ENCODE data around the gene PARD3.
"Not testable (repeated sequence)": the region's sequence is repeated elsewhere in the genome, so short reads cannot be mapped to it uniquely, and the experiment has no call there.

Gene PARD3

DNA sequence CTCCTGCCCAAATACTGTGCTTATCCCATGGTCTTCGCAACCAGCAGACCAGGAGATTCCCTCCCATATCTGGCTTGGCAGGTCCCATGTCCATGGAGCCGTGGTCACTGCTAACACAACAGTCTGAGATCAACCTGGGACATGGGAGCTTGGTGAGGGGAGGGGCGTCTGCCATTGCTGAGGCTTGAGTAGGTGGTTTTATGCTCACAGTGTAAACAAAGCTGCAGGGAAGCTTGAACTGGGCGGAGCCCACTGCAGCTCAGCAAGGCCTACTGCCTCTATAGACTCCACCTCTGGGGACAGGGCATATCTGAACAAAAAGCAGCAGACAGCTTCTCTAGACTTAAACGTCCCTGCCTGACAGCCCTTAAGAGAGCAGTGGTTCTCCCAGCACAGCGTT is 747.4 kb downstream of the PARD3 start:
- DNase-seq (ENCODE audit: low read depth): not testable (repeated sequence)

DNA sequence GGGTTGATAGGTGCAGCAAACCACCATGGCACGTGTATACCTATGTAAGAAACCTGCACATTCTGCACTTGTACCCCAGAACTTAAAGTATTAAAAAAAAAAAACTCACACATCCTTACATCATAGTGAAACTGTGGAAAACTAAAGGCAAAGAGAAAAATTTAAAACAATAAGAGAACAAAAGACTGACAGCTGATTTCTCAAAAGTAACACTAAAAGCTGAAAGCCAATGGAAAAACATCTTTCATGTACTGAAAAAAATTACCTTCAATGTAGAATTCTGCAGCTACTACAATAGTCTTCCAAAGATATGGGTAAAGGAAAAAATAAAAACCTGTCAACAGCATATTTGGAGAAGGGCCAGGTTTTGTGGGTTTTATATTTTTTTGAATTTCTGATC is 751.5 kb downstream of the PARD3 start:
- DNase-seq (ENCODE audit: low read depth): no peak

DNA sequence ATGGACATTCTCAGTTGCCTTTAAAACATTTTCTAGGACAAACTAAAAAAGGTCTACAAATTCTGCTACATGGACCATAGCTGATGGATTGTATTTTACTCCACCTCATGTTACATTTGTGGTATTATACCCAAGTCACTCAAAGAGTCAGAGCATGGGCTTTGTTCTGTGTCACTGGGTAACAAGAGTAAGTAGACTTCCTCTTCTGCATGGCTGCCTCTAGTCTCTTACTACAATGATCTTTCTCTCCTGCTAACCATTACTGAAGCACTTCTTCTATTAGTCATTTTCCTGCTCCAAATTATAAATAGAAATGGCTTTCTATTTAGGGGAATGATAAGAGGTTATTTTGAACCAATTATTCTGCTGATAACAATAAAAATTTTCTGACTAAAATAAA is 753.3 kb downstream of the PARD3 start:
- DNase-seq (ENCODE audit: low read depth): no peak

Measured in activated T-helper 9 cell treated with anti-CD3 and anti-CD28 coated beads, Interleukin-2, amount 50 U/mL, for 16 hours (primary cell).